Cardiac fibroblast (primary cell): ENCODE measurements around the gene SPI1.

ENCODE experiments used
- DNase-seq, 2 donors: peaks; one replicate each; pipeline versions ENCODE4 v3.0.0 to v3.0.0-alpha.2; 2010; ENCODE audit warnings: low read depth in 2 of 2
- H3K4me3 ChIP-seq, 2 donors: replicated peaks in 1 of 2; 1 replicate in 1 of 2; 2 replicates in 1 of 2; pipeline ENCODE4 v1.5.1; 2011; ENCODE audit warnings: low read depth in 2 of 2, low read length in 2 of 2, mild to moderate bottlenecking in 2 of 2, moderate library complexity in 1 of 2
- TF ChIP-seq, protein P1 (sequence below): IDR thresholded peaks from one replicate; pipeline ENCODE4 v1.5.1; 2011; ENCODE audit warnings: low read depth, mild to moderate bottlenecking, low read length, inconsistent platforms

The SPI1 gene

GRCh38 chr11:47329431-47329986 lies 48.8 kb downstream of the SPI1 start:
- TF ChIP-seq, protein P1, sequence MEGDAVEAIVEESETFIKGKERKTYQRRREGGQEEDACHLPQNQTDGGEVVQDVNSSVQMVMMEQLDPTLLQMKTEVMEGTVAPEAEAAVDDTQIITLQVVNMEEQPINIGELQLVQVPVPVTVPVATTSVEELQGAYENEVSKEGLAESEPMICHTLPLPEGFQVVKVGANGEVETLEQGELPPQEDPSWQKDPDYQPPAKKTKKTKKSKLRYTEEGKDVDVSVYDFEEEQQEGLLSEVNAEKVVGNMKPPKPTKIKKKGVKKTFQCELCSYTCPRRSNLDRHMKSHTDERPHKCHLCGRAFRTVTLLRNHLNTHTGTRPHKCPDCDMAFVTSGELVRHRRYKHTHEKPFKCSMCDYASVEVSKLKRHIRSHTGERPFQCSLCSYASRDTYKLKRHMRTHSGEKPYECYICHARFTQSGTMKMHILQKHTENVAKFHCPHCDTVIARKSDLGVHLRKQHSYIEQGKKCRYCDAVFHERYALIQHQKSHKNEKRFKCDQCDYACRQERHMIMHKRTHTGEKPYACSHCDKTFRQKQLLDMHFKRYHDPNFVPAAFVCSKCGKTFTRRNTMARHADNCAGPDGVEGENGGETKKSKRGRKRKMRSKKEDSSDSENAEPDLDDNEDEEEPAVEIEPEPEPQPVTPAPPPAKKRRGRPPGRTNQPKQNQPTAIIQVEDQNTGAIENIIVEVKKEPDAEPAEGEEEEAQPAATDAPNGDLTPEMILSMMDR = no peak
- no peak overlapping the region for H3K4me3 ChIP-seq
- no peak for DNase-seq

GRCh38 chr11:47328449-47329390 lies 49.6 kb downstream of the SPI1 start:
- DNase-seq = no peak
- H3K4me3 ChIP-seq = no peak overlapping the region
- TF ChIP-seq, protein P1 = no peak

- no peak for DNase-seq
- no peak overlapping the region for H3K4me3 ChIP-seq
- TF ChIP-seq, protein P1 = no peak
Measured at GRCh38 chr11:47327949-47328348, 50.4 kb downstream of the SPI1 start.

DNA sequence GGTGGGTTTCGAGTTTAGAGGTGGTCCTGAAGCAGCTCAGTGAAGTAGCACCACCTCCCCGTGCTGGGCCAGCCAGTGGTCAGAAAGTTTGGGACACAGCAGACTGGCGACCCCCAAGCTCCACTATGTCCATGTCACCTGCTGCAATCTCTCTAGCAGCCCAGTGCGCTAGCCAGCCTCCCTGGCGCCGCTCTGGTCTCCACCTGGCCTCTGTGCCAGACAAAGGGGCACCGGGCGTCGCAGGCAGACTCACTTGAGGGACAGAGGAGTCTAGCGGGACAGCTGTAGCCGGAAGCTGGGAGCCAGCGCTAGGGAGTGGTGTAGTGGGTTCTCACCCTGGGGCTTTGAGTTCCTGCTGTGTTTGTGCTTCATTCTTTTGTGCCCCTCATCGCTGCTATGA lies 51.3 kb downstream of the SPI1 start:
- TF ChIP-seq, protein P1 = no peak

GRCh38 chr11:47326198-47326597 lies 52.1 kb downstream of the SPI1 start:
- TF ChIP-seq, protein P1 = no peak
- H3K4me3 ChIP-seq = no peak overlapping the region
- DNase-seq = no peak

More for the DNA sequence above, 51.3 kb downstream of the SPI1 start:
- H3K4me3 ChIP-seq = no peak overlapping the region
- no peak for DNase-seq

DNA sequence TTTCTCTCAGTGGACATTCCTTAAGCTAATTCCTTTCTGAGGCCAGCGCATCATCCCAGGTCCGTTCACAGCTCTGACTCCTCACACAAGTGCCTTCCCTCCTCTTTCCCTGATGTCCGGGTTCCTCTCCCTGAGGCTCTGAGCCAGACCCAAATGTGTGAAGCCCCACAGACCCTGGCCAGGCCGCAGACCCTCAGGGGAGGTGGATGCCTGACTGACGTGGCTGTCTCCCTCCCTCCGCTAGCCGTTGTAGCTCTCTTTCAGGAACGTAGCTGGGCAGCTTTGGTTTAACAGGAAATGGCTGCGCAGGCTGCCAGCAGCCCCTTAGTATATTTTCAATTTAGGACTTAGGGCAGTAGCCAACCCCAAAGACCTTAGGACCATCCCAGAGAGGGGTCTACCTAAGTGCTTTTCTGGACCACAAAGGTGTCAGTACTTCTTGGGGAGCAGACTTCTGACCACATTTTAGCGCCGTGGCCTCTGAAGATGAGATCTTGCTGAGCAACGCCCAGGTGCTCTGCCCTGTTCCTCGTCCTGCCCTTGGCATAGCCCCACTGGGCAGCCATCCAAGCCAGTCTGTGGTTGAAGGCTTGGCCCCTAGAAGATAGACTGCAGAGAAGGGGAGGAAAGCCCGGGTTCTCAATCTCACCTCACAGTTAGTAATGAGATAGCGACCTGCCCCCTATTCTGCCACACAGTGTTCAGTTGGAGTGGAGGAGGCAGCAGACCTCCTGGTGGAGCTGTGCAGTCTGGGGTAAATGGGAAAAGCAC lies 52.9 kb downstream of the SPI1 start:
- DNase-seq = no peak
- H3K4me3 ChIP-seq = no peak overlapping the region
- TF ChIP-seq, protein P1 = no peak
